ENCODE data around the gene AGPAT3. TPM values are rescaled to one million over a fixed set of nuclear protein-coding genes. Genes with fewer than 3 reads are reported as not detected.
"Not testable (repeated sequence)": the region's sequence is repeated elsewhere in the genome, so short reads cannot be mapped to it uniquely, and the experiment has no call there.

The AGPAT3 gene
- total RNA-seq, 2 donors from 2014 or later: 44.8 to 100.0 TPM

- no peak for ATAC-seq (replicated peaks)
- Mint-ChIP-seq H3K36me3 (ENCODE audit: low read depth) (peaks cover 40% of the 10 kb centered on the region), H3K27me3 (no peaks in the 10 kb centered on the region), H3K4me3 (peak overlapping the region; percentile 68), H3K4me1 (peaks cover 42% of the 10 kb centered on the region), H3K9me3 (no peaks in the 10 kb centered on the region), H3K27ac (peak overlapping the region; percentile 61)
Measured at GRCh38 chr21:43894206-43894577, 29.2 kb downstream of the AGPAT3 start.

- Mint-ChIP-seq H3K36me3 (ENCODE audit: low read depth) (peaks cover 31% of the 10 kb centered on the region), H3K4me3 (no peak overlapping the region), H3K27me3 (no peaks in the 10 kb centered on the region), H3K4me1 (peaks cover 32% of the 10 kb centered on the region), H3K9me3 (no peaks in the 10 kb centered on the region), H3K27ac (no peak overlapping the region)
- ATAC-seq (replicated peaks): no peak
Measured at GRCh38 chr21:43895196-43895595, 30.2 kb downstream of the AGPAT3 start.

GRCh38 chr21:43896696-43897299, 31.8 kb downstream of the AGPAT3 start:
- Mint-ChIP-seq H3K4me1 (peaks cover 38% of the 10 kb centered on the region), H3K36me3 (ENCODE audit: low read depth) (peaks cover 41% of the 10 kb centered on the region)
- H3K4me3 Mint-ChIP-seq; H3K9me3 Mint-ChIP-seq; H3K27me3 Mint-ChIP-seq; H3K27ac Mint-ChIP-seq; ATAC-seq (replicated peaks): not testable (repeated sequence)

- no peak overlapping the region for H3K4me3 Mint-ChIP-seq
- peaks cover 20% of the 10 kb centered on the region for H3K4me1 Mint-ChIP-seq
- no peak for ATAC-seq (replicated peaks)
- peaks cover 34% of the 10 kb centered on the region for H3K36me3 Mint-ChIP-seq (ENCODE audit: low read depth)
- H3K9me3 Mint-ChIP-seq: no peaks in the 10 kb centered on the region
- H3K27ac Mint-ChIP-seq: peak overlapping the region; percentile 60
- no peaks in the 10 kb centered on the region for H3K27me3 Mint-ChIP-seq
Measured at GRCh38 chr21:43899307-43900077, 34.5 kb downstream of the AGPAT3 start.

- H3K4me1 Mint-ChIP-seq: peaks cover 17% of the 10 kb centered on the region
- no peak overlapping the region for H3K4me3 Mint-ChIP-seq
- H3K9me3 Mint-ChIP-seq: no peaks in the 10 kb centered on the region
- H3K27me3 Mint-ChIP-seq: no peaks in the 10 kb centered on the region
- ATAC-seq (replicated peaks): no peak
- peak overlapping the region; percentile 49 for H3K27ac Mint-ChIP-seq
- H3K36me3 Mint-ChIP-seq (ENCODE audit: low read depth): peaks cover 38% of the 10 kb centered on the region
Measured at GRCh38 chr21:43900078-43900385, 35.0 kb downstream of the AGPAT3 start.

- Mint-ChIP-seq H3K4me1 (peaks cover 17% of the 10 kb centered on the region), H3K9me3 (no peaks in the 10 kb centered on the region), H3K27me3 (no peaks in the 10 kb centered on the region), H3K36me3 (ENCODE audit: low read depth) (peaks cover 41% of the 10 kb centered on the region), H3K4me3 (no peak overlapping the region), H3K27ac (peak overlapping the region; percentile 49)
- no peak for ATAC-seq (replicated peaks)
Measured at GRCh38 chr21:43900690-43901089, 35.7 kb downstream of the AGPAT3 start.

- H3K27ac Mint-ChIP-seq: no peak overlapping the region
- ATAC-seq (replicated peaks): no peak
- peaks cover 52% of the 10 kb centered on the region for H3K36me3 Mint-ChIP-seq (ENCODE audit: low read depth)
- H3K9me3 Mint-ChIP-seq: no peaks in the 10 kb centered on the region
- no peaks in the 10 kb centered on the region for H3K27me3 Mint-ChIP-seq
- H3K4me3 Mint-ChIP-seq: no peak overlapping the region
- peaks cover 17% of the 10 kb centered on the region for H3K4me1 Mint-ChIP-seq
Measured at GRCh38 chr21:43902441-43902840, 37.4 kb downstream of the AGPAT3 start.

GRCh38 chr21:43903451-43904091, 38.5 kb downstream of the AGPAT3 start:
- Mint-ChIP-seq H3K4me3 (no peak overlapping the region), H3K27me3 (no peaks in the 10 kb centered on the region), H3K36me3 (ENCODE audit: low read depth) (peaks cover 59% of the 10 kb centered on the region), H3K27ac (peak overlapping the region; percentile 58), H3K4me1 (peaks cover 12% of the 10 kb centered on the region), H3K9me3 (no peaks in the 10 kb centered on the region)
- no peak for ATAC-seq (replicated peaks)

- no peaks in the 10 kb centered on the region for H3K9me3 Mint-ChIP-seq
- H3K36me3 Mint-ChIP-seq (ENCODE audit: low read depth): peaks cover 54% of the 10 kb centered on the region
- no peak for ATAC-seq (replicated peaks)
- H3K27me3 Mint-ChIP-seq: no peaks in the 10 kb centered on the region
- H3K4me3 Mint-ChIP-seq: no peak overlapping the region
- no peak overlapping the region for H3K27ac Mint-ChIP-seq
- peaks cover 12% of the 10 kb centered on the region for H3K4me1 Mint-ChIP-seq
Measured at GRCh38 chr21:43904331-43904781, 39.3 kb downstream of the AGPAT3 start.

GRCh38 chr21:43905726-43906455, 40.9 kb downstream of the AGPAT3 start:
- H3K27ac Mint-ChIP-seq: no peak overlapping the region
- ATAC-seq (replicated peaks): no peak
- no peak overlapping the region for H3K4me3 Mint-ChIP-seq
- peaks cover 14% of the 10 kb centered on the region for H3K4me1 Mint-ChIP-seq
- no peaks in the 10 kb centered on the region for H3K9me3 Mint-ChIP-seq
- no peaks in the 10 kb centered on the region for H3K27me3 Mint-ChIP-seq
- H3K36me3 Mint-ChIP-seq (ENCODE audit: low read depth): peaks cover 57% of the 10 kb centered on the region

- Mint-ChIP-seq H3K27ac (no peak overlapping the region), H3K36me3 (ENCODE audit: low read depth) (peaks cover 48% of the 10 kb centered on the region), H3K4me1 (peaks cover 12% of the 10 kb centered on the region), H3K4me3 (no peak overlapping the region), H3K9me3 (no peaks in the 10 kb centered on the region), H3K27me3 (no peaks in the 10 kb centered on the region)
- ATAC-seq (replicated peaks): no peak
Measured at GRCh38 chr21:43906585-43907370, 41.8 kb downstream of the AGPAT3 start.

GRCh38 chr21:43907751-43908150, 42.7 kb downstream of the AGPAT3 start:
- H3K27ac Mint-ChIP-seq: peak overlapping the region; percentile 29
- ATAC-seq (replicated peaks): no peak

GRCh38 chr21:43908167-43908566, 43.1 kb downstream of the AGPAT3 start:
- no peak overlapping the region for H3K4me3 Mint-ChIP-seq
- peak overlapping the region; percentile 29 for H3K27ac Mint-ChIP-seq
- peaks cover 6% of the 10 kb centered on the region for H3K9me3 Mint-ChIP-seq
- H3K36me3 Mint-ChIP-seq (ENCODE audit: low read depth): peaks cover 49% of the 10 kb centered on the region
- no peak for ATAC-seq (replicated peaks)
- no peaks in the 10 kb centered on the region for H3K27me3 Mint-ChIP-seq
- peaks cover 9% of the 10 kb centered on the region for H3K4me1 Mint-ChIP-seq

More at GRCh38 chr21:43907751-43908150, 42.7 kb downstream of the AGPAT3 start:
- peaks cover 12% of the 10 kb centered on the region for H3K4me1 Mint-ChIP-seq
- peaks cover 5% of the 10 kb centered on the region for H3K9me3 Mint-ChIP-seq
- H3K27me3 Mint-ChIP-seq: no peaks in the 10 kb centered on the region
- no peak overlapping the region for H3K4me3 Mint-ChIP-seq
- peaks cover 53% of the 10 kb centered on the region for H3K36me3 Mint-ChIP-seq (ENCODE audit: low read depth)
